Hepatocyte (in vitro differentiated cells): Measurements from ENCODE around the gene NDFIP2. TPM values are rescaled to one million over a fixed set of nuclear protein-coding genes. Genes with fewer than 3 reads are reported as not detected.
A peak's percentile ranks its signal among the peaks of the same experiment; 100 is the strongest.

Experiments used
- DNase-seq: peaks from one replicate; pipeline ENCODE4 v3.0.0-alpha.2; 2016; ENCODE audit warnings: low spot score
- H2AFZ ChIP-seq: fragments of 200-600 bp; sonication (generic); 2 replicates; pipeline ENCODE4 v1.6.0; 2016; ENCODE audit warnings: antibody characterized with exemption, mild to moderate bottlenecking
- H3K27ac ChIP-seq: fragments of 200-600 bp; sonication (generic); 2 replicates; pipeline ENCODE4 v1.5.1; 2016; ENCODE audit warnings: mild to moderate bottlenecking
- H3K27me3 ChIP-seq: fragments of 200-600 bp; sonication (generic); 2 replicates; pipeline ENCODE4 v1.6.1; 2016
- H3K36me3 ChIP-seq: fragments of 200-600 bp; sonication (generic); replicated peaks from 2 replicates; pipeline ENCODE4 v1.5.1; 2016; ENCODE audit warnings: low read depth; ENCODE audit not compliant: insufficient read depth
- H3K4me1 ChIP-seq: fragments of 200-600 bp; sonication (generic); 2 replicates; pipeline ENCODE4 v1.5.1; 2016; ENCODE audit warnings: mild to moderate bottlenecking, moderate library complexity; ENCODE audit not compliant: insufficient read depth
- H3K4me2 ChIP-seq: fragments of 200-600 bp; sonication (generic); 2 replicates; pipeline ENCODE4 v1.6.0; 2016
- H3K4me3 ChIP-seq: fragments of 200-600 bp; sonication (generic); 2 replicates; pipeline ENCODE4 v1.5.1; 2016; ENCODE audit warnings: mild to moderate bottlenecking
- H3K79me2 ChIP-seq: fragments of 200-600 bp; sonication (generic); 2 replicates; pipeline ENCODE4 v1.6.0; 2017; ENCODE audit warnings: mild to moderate bottlenecking
- H3K9me2 ChIP-seq: fragments of 200-600 bp; sonication (generic); replicated peaks from 2 replicates; pipeline ENCODE4 v1.6.0; 2017; ENCODE audit warnings: mild to moderate bottlenecking; ENCODE audit not compliant: insufficient read depth
- H3K9me3 ChIP-seq: fragments of 200-600 bp; sonication (generic); 2 replicates; pipeline ENCODE4 v1.5.1; 2016; ENCODE audit warnings: low read depth, mild to moderate bottlenecking
- H4K20me1 ChIP-seq: fragments of 200-600 bp; sonication (generic); 2 replicates; pipeline ENCODE4 v1.6.0; 2016; ENCODE audit warnings: mild to moderate bottlenecking; ENCODE audit not compliant: insufficient read depth, poor library complexity, severe bottlenecking
- CTCF ChIP-seq: fragments of 200-600 bp; sonication (generic); IDR thresholded peaks from 2 replicates; pipeline ENCODE4 v1.5.1; 2016; ENCODE audit warnings: antibody characterized with exemption, mild to moderate bottlenecking; ENCODE audit not compliant: poor library complexity
- EZH2 ChIP-seq: fragments of 200-600 bp; sonication (generic); IDR thresholded peaks from 2 replicates; pipeline ENCODE4 v1.6.1; 2016; ENCODE audit warnings: antibody characterized with exemption, mild to moderate bottlenecking, borderline replicate concordance
- EZH2phosphoT487 ChIP-seq: fragments of 200-600 bp; sonication (generic); IDR thresholded peaks from one replicate; pipeline ENCODE4 v1.6.1; 2018; ENCODE audit warnings: antibody characterized with exemption, mild to moderate bottlenecking, low read depth, moderate library complexity; ENCODE audit not compliant: unreplicated experiment, severe bottlenecking
- WGBS: methylation state at CpG from one replicate; pipeline ENCODE4 v1.1.6; 2016; ENCODE audit warnings: low lambda C conversion rate; ENCODE audit errors: missing lambda C conversion rate; 5-methylcytosine and 5-hydroxymethylcytosine counted together
- polyA plus RNA-seq: library from polyadenylated mRNA; unstranded; fragments of >200 nt; fragmentation: Nextera tagmentation; extraction: Ambion mirVana; gene quantifications from 2 replicates; pipeline ENCODE4 v1.2.1, GENCODE V29; 2016
- total RNA-seq: library from RNA; depleted of rRNA; stranded (reverse); fragments of >200 nt; gene quantifications from 2 replicates; pipeline ENCODE4 v1.2.3, GENCODE V29; 2014

The NDFIP2 gene
- total RNA-seq (72.8 and 80.2 TPM in 2 replicates), polyA plus RNA-seq (40.6 and 54.4 TPM in 2 replicates)

GRCh38 chr13:79480954-79481684 is at the start of gene NDFIP2:
Gene NDFIP2 (plus strand): TSS chr13:79481155. CDS start chr13:79481204, 49 bp downstream.
- TF ChIP-seq EZH2 = no peak
- TF ChIP-seq EZH2phosphoT487 = no peak
- TF ChIP-seq CTCF = no peak
- Histone ChIP-seq H3K4me3 (peak within 1 kb of the TSS; percentile 69), H4K20me1 (no peaks in the 10 kb centered on the region), H3K9me2 (no peaks in the 10 kb centered on the region), H2AFZ (peak within 1 kb of the TSS; percentile 61), H3K27ac (peak within 1 kb of the TSS; percentile 96), H3K9me3 (no peaks in the 10 kb centered on the region), H3K79me2 (peaks cover 36% of the 10 kb centered on the region), H3K27me3 (no peaks in the 10 kb centered on the region), H3K36me3 (no peaks in the 10 kb centered on the region), H3K4me1 (peaks cover 30% of the 10 kb centered on the region), H3K4me2 (peak within 1 kb of the TSS; percentile 76)
- peak; percentile 94 for DNase-seq
- WGBS = under 1% methylated on average over 71 of the region's 74 CpGs

- no peak overlapping the region for H3K4me3 ChIP-seq
- no peaks in the 10 kb centered on the region for H3K9me3 ChIP-seq
- no peaks in the 10 kb centered on the region for H3K27me3 ChIP-seq
- no peak for DNase-seq
- H3K4me2 ChIP-seq = no peak overlapping the region
- WGBS = 93% methylated on average over 6 of the region's 6 CpGs
- H3K4me1 ChIP-seq = no peaks in the 10 kb centered on the region
- no peaks in the 10 kb centered on the region for H3K79me2 ChIP-seq
- no peaks in the 10 kb centered on the region for H3K36me3 ChIP-seq
- no peak overlapping the region for H2AFZ ChIP-seq
- H3K27ac ChIP-seq = no peak overlapping the region
- H4K20me1 ChIP-seq = no peaks in the 10 kb centered on the region
- TF ChIP-seq CTCF = no peak
- no peaks in the 10 kb centered on the region for H3K9me2 ChIP-seq
Observed at GRCh38 chr13:79432086-79432485, 48.9 kb upstream of the NDFIP2 start.

GRCh38 chr13:79432992-79433391 is 48.0 kb upstream of the NDFIP2 start:
- no peak for DNase-seq
- no peak overlapping the region for H3K27ac ChIP-seq
- no peak overlapping the region for H3K4me3 ChIP-seq
- WGBS = 96% methylated on average over 11 of the region's 11 CpGs
- H4K20me1 ChIP-seq = no peaks in the 10 kb centered on the region
- H3K27me3 ChIP-seq = no peaks in the 10 kb centered on the region
- no peak overlapping the region for H3K4me2 ChIP-seq
- TF ChIP-seq CTCF = no peak
- TF ChIP-seq EZH2phosphoT487 = no peak
- no peak for TF ChIP-seq EZH2
- H2AFZ ChIP-seq = no peak overlapping the region
- H3K36me3 ChIP-seq = no peaks in the 10 kb centered on the region
- H3K4me1 ChIP-seq = no peaks in the 10 kb centered on the region
- H3K9me3 ChIP-seq = no peaks in the 10 kb centered on the region
- H3K9me2 ChIP-seq = no peaks in the 10 kb centered on the region
- no peaks in the 10 kb centered on the region for H3K79me2 ChIP-seq
